Measurements from ENCODE around the gene MICAL2.

The MICAL2 gene

DNA sequence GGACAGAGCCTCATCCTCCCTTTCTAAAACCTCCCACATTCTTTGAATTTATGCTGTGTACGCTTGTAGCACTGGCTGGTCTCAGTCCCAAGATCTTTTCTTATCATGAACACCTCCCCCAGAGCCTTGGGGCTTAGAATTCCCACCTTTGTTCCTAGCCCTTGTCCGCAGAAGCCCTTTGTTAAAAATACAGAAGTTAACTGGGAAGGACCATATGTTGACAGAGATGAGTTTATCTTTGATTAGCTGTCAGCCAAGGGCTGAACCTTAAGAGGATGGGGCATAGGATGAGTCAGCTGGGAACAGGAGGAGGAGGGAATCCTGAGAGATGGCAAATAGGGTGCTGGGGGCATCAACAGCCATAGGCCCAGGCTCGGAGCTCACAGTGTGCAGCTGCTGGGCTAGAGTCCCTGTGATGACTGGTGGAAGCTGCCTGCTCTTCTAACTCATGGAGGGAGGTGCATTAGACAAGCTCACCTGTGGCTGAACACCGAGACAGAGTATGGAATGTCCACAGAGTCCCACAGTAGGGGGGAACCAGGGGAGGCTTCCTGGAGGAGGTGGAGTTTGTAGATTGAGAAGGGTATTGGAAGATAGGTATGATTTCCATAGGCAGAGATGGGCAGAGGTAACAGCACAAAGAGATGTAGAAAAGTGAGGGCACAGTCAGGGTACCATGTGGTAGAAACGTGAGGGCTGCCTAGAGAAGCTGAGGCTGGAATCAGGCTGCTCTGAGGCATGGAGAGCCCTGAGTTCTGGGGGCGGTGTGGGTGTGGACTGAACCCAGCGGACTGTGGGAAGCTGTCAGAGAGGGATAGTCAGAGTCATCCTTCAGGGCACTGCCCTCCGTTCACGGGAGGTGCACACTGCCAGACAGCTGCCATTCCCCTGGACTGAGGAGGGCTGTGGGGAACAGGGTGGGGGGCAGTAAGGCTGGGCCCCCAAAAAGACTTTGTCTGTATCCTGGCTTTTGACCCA lies 9.9 kb downstream of the MICAL2 start:
- DNase-seq = no peak

DNA sequence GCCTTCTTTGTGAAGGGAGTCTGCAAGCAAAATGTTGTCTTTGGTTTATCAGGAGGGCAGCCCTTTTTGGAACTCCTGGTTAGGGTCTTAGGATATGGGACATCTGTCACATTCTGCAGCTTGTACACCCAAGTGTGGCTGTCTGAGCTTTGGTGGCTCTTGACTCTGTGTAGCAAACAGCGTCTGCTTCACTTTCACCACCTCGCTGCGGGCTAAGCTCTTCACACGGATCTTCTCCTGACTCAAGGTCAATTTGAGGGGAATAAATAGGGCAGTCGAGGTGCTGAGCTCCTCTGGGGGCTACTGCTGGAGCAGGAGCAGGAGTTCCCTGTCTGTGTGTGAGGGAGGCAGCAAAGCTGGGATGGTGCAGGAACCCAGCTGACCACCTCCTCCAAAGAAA lies 10.6 kb downstream of the MICAL2 start:
- no peak for DNase-seq

DNA sequence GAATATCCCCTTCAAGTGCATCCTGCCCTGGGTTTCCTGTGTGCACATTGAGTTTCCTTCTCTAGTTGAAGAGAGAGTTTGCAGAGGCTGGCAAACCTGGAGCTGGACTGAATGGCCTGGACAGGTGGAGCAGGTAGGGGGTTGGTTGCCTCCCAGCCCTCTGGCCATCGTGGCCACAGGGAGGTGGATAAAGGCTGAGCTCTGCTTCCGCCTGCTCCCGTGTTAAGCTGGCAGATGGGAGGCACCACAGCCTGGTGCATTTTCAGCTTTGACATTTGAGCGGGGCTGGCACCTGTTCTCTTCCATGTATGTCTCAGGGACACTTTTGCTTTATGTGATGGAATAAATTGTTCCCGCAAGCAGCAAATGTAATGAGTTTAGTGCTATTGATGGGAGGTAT lies 11.1 kb downstream of the MICAL2 start:
- DNase-seq = no peak

- DNase-seq = no peak
Observed at GRCh38 chr11:12122083-12122482, 11.7 kb downstream of the MICAL2 start.

DNA sequence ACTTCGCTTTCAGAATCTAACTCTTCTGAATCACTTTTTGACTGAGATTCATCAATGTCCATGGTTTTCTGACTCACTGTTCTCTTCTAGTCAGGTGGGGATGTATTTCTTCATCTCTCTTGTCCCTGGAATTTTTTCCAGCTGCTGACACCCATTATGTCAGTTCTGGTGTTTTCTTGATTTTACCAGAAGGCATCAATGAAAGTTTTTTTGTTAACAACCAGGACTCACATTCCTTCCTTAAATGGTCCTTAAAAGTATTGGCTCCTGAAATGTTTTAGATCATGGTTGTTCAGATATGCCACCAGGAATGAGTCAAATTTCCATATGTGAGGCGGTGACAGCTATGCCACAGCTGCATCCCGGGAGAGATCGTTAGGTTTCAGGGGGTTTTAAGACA lies 12.9 kb downstream of the MICAL2 start:
- no peak for DNase-seq

GRCh38 chr11:12123799-12124198 lies 13.4 kb downstream of the MICAL2 start:
- DNase-seq = no peak

DNA sequence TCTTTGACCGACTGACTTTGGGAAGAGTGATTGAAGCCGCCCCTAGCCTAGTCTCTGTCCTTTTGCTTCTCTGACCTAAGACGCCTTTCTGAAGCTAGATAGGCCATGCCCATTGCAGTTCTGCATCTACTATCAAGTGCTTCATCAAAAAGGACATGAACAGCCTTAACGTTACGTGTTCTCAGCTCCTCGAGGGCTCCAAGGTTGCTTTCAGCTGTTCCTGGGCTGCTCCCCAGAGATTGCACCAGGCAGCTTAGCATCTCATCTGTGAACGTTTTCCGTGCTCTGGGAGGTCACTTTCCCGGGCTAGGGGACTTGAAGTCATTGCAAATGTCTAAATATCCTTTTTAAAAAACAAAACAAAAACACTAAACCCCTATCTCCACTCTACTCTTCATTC lies 13.9 kb downstream of the MICAL2 start:
- no peak for DNase-seq

DNA sequence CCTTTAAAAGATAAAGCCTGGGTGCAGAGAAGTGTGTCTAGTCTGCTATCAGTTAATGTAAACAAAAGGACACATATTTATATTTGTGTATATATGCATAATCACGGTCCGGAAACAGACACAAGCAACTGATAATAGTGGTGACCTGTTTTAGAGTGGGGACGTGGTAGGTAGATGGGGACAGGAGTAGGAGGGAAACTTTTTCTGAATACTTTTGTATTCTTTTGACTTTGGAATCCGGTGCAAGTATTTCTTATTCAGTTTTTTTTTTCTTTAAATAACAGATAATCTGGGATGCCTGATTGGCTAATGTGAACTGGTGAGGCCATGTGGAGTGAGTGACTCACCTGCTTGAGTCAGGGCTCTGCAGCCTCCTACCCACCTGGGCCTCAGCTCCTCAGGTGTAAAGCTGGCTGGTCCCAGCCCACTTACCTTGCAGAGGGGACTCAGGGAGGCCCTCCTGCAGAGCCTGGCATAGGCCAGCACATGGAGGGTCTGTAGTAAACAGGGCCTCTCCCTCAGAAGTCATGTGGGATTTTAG lies 15.3 kb downstream of the MICAL2 start:
- no peak for DNase-seq

GRCh38 chr11:12126344-12127019 lies 16.1 kb downstream of the MICAL2 start:
- no peak for DNase-seq

DNA sequence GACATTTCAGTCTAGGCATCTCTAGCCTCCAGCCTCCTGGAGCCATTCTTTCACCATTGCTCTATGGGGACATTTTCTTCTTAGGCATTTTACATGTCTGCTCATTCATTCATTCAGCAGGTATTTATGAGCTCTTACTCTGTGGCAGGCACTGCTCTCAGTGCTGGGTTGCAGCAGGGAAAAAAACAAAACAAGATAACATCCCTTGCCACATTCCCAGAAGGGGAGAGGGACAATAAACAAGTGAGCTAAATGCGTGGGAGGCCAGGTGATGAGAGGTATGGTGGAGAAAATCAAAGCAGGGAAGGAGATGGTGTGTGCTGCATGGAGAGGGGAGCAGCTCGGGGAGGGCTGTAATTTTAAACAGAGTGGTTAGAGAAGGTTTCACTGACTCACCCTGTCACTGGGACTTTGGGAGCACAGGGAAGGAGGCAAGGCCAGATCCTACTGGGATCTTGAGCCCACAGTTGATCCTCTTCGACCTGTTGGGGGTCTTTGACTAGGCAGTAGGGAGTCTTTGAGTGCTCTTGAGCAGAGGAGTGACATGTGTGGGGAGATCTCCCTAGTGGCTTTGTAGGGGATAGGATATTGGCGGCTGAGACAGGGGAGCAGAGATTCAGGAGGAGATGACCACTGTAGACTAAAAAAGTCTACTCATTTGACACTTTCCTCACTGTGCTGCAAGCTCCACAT lies 17.0 kb downstream of the MICAL2 start:
- DNase-seq = no peak

DNA sequence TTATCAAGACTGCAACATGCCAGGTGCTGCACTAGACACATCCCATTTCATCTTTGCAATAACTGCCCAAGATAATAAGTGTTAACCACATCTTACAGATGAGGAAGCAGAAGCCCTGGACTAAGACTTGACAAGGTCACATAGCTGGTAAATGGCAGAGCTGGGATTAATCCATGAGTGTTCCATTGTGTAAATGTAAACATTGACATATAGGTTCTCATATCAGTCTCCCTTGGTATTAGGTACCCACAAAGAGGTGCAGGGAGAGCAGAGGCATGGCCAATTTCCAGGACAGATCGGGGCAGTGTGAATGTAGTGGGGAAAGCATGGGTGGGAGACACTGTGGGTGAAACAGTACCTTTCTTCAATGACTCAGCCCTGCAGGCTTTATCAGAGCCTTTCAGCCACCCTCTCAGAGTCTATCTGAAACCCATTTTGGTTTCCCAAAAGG lies 17.9 kb downstream of the MICAL2 start:
- no peak for DNase-seq

DNA sequence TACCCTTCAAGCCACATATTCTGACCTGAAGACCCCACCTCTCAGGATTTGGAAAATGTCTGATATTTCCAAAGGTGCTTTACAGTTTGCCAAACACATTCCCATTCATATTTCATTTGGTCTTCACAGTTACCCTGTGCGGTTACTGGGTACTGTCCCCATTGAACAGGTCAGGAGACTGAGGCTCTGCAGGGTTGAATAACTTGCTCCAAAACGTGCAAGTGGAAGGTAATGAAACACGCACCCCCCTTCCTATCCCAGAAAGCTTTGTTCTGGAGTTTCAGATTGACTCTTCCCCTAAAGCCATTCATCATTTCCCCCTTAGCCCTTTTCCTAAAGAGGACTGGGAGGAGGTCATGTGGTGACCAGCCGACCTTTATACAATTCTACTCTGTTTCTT lies 18.8 kb downstream of the MICAL2 start:
- no peak for DNase-seq

DNA sequence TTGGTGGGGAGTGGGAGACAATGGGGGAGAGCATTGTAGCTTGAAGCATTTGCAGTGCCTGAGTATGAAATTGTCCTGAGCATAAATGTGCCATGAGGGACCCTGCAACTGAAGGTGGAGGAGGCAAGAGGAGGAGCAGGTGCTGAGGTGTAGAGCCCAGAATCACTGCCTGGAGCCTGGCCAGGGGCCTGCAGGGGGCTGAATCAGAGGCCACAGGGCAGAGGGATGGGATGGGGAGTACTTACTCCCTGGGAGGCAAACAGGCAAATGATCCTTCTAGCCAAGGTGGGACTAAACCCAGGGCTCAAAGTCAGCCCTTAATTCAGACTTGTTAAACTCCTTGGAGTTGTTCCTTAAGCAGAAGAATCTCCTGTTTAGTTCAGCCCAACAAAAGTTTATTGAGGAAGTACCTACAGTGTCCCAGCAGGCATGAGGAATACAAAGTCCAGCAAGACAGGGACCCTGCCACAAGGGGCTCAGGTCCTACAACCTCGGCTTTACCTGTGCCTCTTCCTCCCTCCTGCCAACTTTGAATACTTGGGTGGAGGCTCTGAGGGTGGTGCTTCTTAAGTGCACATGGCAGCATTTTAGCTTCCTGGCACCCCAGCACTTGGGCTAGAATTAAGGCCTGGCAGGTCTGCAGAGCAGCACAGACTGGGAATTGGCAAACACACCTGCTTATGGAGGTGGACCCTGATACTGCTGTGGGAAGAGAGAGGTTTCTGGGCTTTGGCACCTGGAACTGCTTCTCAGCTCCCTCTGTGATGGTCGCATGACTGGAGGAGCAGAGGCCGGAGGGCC lies 20.0 kb downstream of the MICAL2 start:
- no peak for DNase-seq

GRCh38 chr11:12131943-12132789 lies 21.8 kb downstream of the MICAL2 start:
- no peak for DNase-seq

- DNase-seq = no peak
Observed at GRCh38 chr11:12132790-12133145, 22.4 kb downstream of the MICAL2 start.

DNA sequence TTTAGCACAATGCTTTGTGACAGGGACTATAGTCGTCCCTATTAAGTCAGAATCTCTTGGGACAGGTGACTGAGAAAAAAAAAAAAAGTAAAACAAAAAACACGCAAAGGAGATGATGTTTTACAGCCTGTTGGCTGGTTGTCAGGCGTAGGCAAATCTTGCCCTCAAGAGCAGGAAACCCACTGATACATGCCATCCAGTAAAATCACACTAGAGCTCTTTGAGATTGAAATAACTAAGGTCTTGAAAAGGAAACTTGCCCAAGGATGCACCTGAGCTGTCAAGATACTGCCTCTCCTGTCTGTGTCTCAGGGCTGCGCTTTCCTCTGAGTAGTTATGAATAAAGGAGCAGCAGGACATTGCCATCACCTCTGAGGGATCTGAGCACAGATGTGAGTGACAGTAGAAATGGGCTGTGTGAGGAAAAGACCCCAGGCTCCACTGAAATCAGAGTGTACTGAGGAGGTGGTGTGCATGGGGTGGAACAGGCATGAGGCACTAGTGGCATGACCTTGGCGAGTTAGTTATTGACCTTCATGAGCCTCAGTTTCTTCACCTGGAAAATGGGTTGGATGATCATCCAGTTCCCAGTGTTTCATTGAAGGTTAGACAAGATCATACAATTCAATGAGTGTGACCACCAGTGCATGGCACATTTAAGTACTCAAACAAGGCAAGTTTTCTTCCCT lies 23.3 kb downstream of the MICAL2 start:
- DNase-seq = no peak

DNA sequence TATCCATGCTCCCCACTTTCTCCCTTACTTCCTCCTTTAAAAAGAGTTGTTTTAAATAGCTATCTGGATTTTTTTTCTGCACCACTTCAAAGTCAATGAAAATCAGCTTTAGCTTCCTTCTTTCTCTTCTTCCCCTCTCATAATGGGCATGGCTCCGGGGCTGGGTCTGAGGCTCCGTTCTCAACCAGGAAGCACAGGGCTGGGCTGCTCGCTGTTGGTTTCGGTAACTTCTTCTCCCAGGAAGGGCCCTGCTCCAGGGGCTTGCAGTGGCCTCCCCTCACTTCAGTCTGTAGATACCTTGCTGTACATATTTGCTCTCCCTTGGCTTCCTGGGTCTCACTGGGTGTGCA lies 23.8 kb downstream of the MICAL2 start:
- DNase-seq = no peak

- DNase-seq = no peak
Observed at GRCh38 chr11:12135185-12135584, 24.8 kb downstream of the MICAL2 start.

GRCh38 chr11:12137005-12137690 lies 26.8 kb downstream of the MICAL2 start:
- DNase-seq = no peak
